HUES64 (cell line): ENCODE measurements around the gene CCNB1IP1. TPM values are rescaled to one million over a fixed set of nuclear protein-coding genes. Genes with fewer than 3 reads are reported as not detected.
"Not testable (repeated sequence)": the region's sequence is repeated elsewhere in the genome, so short reads cannot be mapped to it uniquely, and the experiment has no call there.

Experiments
- H3K27ac ChIP-seq: 2 replicates; pipeline ENCODE4 v1.7.0; 2013; ENCODE audit warnings: low read depth, low read length, inconsistent platforms
- H3K27me3 ChIP-seq: 2 replicates; pipeline ENCODE4 v1.6.1; 2013; ENCODE audit warnings: mild to moderate bottlenecking, low read length; ENCODE audit not compliant: insufficient read depth
- H3K36me3 ChIP-seq: 2 replicates; pipeline ENCODE4 v1.6.1; 2013; ENCODE audit warnings: mild to moderate bottlenecking, low read length; ENCODE audit not compliant: insufficient read depth
- H3K4me1 ChIP-seq: 2 replicates; pipeline ENCODE4 v1.6.1; 2013; ENCODE audit warnings: mild to moderate bottlenecking, low read length, moderate library complexity; ENCODE audit not compliant: insufficient read depth
- H3K4me3 ChIP-seq: 2 replicates; pipeline ENCODE4 v1.5.1; 2013; ENCODE audit warnings: mild to moderate bottlenecking, low read length, moderate library complexity
- H3K9ac ChIP-seq: 2 replicates; pipeline ENCODE4 v1.6.1; 2013; ENCODE audit warnings: mild to moderate bottlenecking, low read depth, low read length
- H3K9me3 ChIP-seq: 2 replicates; pipeline ENCODE4 v1.6.1; 2013; ENCODE audit warnings: low read depth, low read length; ENCODE audit not compliant: insufficient read depth
- WGBS: fragments of 150-250, 120-280 bp; methylation state at CpG from one replicate; pipeline ENCODE4 v1.1.7; 2013; ENCODE audit warnings: missing lambda C conversion rate; 5-methylcytosine and 5-hydroxymethylcytosine counted together
- polyA plus RNA-seq, 2 experiments: library from polyadenylated mRNA; stranded (reverse); fragments of 50-300 nt; gene quantifications; one replicate each; pipeline ENCODE4 v1.2.3, GENCODE V29; 2013

Gene CCNB1IP1, protein sequence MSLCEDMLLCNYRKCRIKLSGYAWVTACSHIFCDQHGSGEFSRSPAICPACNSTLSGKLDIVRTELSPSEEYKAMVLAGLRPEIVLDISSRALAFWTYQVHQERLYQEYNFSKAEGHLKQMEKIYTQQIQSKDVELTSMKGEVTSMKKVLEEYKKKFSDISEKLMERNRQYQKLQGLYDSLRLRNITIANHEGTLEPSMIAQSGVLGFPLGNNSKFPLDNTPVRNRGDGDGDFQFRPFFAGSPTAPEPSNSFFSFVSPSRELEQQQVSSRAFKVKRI
- 136 TPM for polyA plus RNA-seq (2013, experiment 1 of 2)
- 168 TPM for polyA plus RNA-seq (2013, experiment 2 of 2)

DNA sequence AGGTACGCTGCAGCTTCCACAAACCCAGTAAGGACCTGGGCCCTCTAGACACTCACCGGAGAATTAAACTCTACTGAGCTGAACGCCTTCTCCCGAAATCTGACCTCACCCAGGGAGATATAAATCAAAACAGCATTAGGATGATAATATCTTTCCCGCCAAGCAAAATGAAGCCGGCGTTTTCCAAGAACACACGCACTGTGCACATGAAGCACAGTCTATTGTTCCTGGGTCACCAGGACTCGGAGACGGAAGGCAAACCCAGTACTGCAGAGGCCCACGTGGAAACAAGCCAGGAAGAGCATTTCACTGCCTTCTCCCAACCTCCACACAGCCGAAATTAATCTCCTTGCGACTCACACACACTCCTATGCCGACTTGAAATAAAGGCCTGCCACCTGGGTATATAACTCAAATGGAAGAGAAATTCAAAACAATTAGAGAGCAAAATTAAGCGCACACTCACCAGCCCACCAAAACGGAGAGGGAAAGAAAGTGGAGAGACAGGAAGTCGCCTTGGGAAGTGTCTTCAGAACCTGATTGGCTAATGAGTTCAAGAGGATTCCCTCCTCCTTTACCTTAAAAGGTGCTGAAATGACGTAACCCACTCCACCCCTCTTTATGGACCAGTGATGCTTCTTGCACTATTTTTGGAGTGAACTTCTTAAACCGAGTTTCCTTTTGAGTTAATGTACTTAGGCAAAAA lies at the start of gene CCNB1IP1:
CCNB1IP1 (minus strand) TSS at position 492 of the 706 bp plus-strand sequence. CDS start 16,756 bp downstream, outside the sequence.
- peaks cover 27% of the 10 kb centered on the region for H3K4me1 ChIP-seq
- peak within 1 kb of the TSS; percentile 80 for H3K4me3 ChIP-seq
- H3K27me3 ChIP-seq, result no peaks in the 10 kb centered on the region
- H3K9me3 ChIP-seq, result no peaks in the 10 kb centered on the region
- WGBS, result under 1% methylated on average over 16 of the region's 19 CpGs
- H3K9ac ChIP-seq, result peak within 1 kb of the TSS; percentile 95
- H3K36me3 ChIP-seq, result peaks cover 29% of the 10 kb centered on the region
- H3K27ac ChIP-seq, result peak within 1 kb of the TSS; percentile 80

DNA sequence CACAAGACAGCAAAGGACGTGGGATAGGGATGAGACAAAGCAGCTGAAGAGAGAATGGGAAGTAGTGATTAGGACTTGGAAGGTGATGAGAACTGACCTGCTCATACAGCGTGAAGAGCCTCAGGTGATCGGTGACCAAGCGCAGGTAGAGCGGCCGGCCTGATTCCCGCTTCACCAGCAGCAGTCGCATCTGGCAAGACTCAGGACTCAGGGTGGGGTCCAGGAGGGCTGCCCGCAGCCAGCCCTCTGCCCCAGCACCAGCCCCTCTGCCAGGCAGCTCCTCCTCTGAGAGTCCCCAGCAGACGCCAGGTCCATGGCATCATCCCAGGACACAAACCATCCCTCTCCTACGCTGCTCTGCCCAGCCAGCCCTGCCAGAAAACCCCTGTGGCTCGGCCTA lies 49.4 kb upstream of the CCNB1IP1 start:
- no peak overlapping the region for H3K27ac ChIP-seq
- no peaks in the 10 kb centered on the region for H3K27me3 ChIP-seq
- H3K4me3 ChIP-seq, result no peak overlapping the region
- H3K9me3 ChIP-seq, result no peaks in the 10 kb centered on the region
- 94% methylated on average over 12 of the region's 12 CpGs for WGBS
- H3K36me3 ChIP-seq, result peaks cover 83% of the 10 kb centered on the region
- no peaks in the 10 kb centered on the region; the same call in 1 of the 2 replicates for H3K4me1 ChIP-seq
- no peak overlapping the region for H3K9ac ChIP-seq

DNA sequence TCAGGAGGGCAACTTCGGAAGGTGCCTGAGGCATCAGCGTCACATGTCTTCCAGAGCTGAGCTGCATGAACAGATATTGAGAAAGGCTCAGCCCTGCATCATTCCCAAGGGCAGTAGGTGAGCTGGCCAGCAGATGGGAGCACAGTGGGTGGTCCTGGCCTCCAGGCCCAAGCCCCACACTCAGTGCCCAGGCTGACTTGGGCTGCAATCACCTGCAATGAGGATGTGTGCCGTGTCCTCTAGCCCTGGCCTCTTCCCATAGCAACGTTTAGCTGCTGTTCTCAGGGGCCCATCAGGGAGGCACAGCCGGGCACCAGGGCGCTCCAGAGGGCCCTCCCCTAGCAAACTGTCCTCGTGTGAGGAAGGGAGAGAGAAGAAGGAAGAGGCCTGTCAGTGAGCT lies 48.3 kb upstream of the CCNB1IP1 start:
- peaks cover 92% of the 10 kb centered on the region for H3K36me3 ChIP-seq
- no peak overlapping the region for H3K9ac ChIP-seq
- no peaks in the 10 kb centered on the region for H3K27me3 ChIP-seq
- no peaks in the 10 kb centered on the region for H3K4me1 ChIP-seq
- H3K27ac ChIP-seq, result no peak overlapping the region
- 94% methylated on average over 7 of the region's 7 CpGs for WGBS
- H3K9me3 ChIP-seq, result no peaks in the 10 kb centered on the region
- H3K4me3 ChIP-seq, result no peak overlapping the region

DNA sequence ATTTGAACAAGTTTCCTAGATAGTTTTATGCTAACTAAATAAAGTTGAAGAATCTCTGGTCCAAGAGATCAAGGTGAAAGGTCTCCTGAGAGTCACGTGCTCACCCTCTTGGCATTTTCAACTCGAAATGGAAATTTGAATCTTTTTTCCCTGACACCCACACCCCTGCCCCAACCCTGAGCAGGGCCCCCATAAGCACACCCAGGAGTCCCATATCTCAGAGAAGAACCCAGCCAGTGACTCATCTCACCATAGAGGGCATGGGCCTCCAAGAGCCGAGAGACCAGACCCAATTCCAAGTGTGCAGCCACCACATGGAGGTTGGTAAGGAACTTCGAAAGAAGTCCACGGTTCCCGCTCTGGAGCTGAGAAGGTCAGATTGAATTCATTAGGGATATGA lies 47.6 kb upstream of the CCNB1IP1 start:
- Histone ChIP-seq H3K9me3 (no peaks in the 10 kb centered on the region), H3K4me1 (no peaks in the 10 kb centered on the region), H3K27ac (no peak overlapping the region), H3K27me3 (no peaks in the 10 kb centered on the region), H3K9ac (no peak overlapping the region), H3K4me3 (no peak overlapping the region), H3K36me3 (peaks cover 92% of the 10 kb centered on the region)
- WGBS, result 95% methylated on average over 6 of the region's 6 CpGs

DNA sequence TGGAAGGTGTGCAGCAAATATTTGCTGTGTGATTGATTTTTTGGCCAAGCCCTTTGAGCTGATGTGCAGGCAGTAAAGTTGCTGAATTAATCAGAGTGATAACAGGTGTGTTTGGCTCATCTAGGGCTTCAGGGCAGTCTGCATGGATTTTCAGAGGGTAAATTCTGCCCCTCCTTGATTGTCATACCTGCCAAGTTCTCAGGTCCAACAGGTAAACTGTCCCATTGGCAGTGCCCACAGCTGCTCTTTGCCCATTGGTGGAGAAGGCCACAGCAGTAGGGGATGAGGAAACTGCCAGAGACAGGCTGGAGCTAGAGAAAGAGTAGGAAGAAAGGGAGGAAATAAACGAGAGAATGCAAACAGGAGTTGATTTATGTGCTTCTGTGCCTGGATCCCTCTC lies 46.7 kb upstream of the CCNB1IP1 start:
- Histone ChIP-seq H3K9ac (no peak overlapping the region), H3K4me3 (no peak overlapping the region), H3K27ac (no peak overlapping the region), H3K9me3 (no peaks in the 10 kb centered on the region), H3K36me3 (peaks cover 90% of the 10 kb centered on the region), H3K4me1 (no peaks in the 10 kb centered on the region), H3K27me3 (no peaks in the 10 kb centered on the region)
- WGBS, result 93% methylated on average over 1 of the region's 1 CpG

DNA sequence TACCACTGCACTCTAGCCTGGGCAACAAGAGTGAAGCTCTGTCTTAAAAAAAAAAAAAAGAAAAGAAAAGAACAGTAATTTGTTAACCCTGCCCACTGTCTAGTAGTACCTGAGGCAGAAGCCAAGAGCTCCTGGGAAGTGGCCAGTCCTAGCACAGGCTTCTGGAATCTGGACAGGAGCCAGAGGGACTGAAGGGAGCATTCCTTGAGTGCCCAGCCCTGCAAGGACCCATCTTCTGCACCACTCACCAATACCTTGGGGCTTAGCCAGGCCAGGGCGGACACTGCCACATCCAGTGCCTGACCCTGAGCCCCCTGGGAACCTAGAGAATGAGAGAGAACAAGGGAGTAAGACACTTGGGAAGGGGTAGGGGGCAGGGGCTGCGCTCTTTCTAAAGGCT lies 44.1 kb upstream of the CCNB1IP1 start:
- H3K27me3 ChIP-seq, result no peaks in the 10 kb centered on the region
- H3K4me3 ChIP-seq, result no peak overlapping the region
- H3K27ac ChIP-seq, result no peak overlapping the region
- 97% methylated on average over 2 of the region's 2 CpGs for WGBS
- no peak overlapping the region for H3K9ac ChIP-seq
- H3K36me3 ChIP-seq, result peaks cover 88% of the 10 kb centered on the region
- H3K4me1 ChIP-seq, result no peaks in the 10 kb centered on the region
- no peaks in the 10 kb centered on the region for H3K9me3 ChIP-seq

DNA sequence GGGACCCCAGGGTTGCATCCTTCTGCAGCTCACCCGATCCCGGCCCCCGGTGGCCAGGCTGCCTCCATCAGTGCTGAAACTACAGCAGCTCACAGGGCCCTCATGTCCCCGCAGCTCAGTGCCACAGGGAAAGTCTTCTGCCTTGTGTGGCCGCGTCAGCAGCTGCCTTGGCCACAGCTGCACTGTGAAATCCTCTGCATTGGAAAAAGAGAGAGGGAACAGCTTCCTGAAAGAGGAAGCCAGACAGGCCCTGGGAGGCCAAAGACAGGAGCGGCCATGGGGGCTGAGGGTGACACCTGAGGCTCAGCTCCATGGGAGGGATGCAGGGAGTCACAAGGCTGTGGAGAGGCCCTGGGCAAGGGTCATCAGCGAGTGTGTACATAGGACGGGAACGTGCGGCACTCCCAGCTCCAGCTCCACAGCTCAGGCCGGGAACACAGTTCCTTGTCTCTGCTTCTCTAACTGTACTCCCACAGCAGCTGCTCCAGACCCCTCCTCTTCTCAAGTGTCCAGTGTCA lies 43.1 kb upstream of the CCNB1IP1 start:
- 96% methylated on average over 12 of the region's 12 CpGs for WGBS
- Histone ChIP-seq H3K4me3 (no peak overlapping the region), H3K27me3 (no peaks in the 10 kb centered on the region), H3K36me3 (peaks cover 89% of the 10 kb centered on the region), H3K9ac (no peak overlapping the region), H3K27ac (no peak overlapping the region), H3K9me3 (no peaks in the 10 kb centered on the region), H3K4me1 (no peaks in the 10 kb centered on the region)

DNA sequence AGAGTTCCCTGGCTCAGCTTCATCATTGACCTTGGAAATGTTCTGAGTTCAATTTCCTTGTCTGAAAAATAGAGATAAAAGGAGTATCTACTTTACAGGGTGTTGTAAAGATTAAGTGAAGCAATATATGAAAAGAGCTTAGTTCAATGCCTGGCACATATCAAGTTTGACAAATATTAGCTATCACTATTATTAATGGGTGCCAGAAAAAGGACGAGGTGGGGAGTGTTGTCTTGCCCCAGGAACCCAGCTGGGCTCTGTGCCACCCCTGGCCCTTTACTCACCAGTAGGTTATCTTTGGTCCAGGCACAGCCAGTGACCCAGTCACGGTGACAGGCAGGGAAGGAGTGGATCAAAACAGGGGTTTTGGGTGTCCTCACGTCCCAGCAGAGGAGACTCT lies 42.4 kb upstream of the CCNB1IP1 start:
- H3K27me3 ChIP-seq, result no peaks in the 10 kb centered on the region
- H3K9me3 ChIP-seq, result no peaks in the 10 kb centered on the region
- H3K36me3 ChIP-seq, result peaks cover 89% of the 10 kb centered on the region
- no peak overlapping the region for H3K4me3 ChIP-seq
- no peak overlapping the region for H3K9ac ChIP-seq
- no peaks in the 10 kb centered on the region for H3K4me1 ChIP-seq
- H3K27ac ChIP-seq, result no peak overlapping the region
- 91% methylated on average over 3 of the region's 3 CpGs for WGBS

DNA sequence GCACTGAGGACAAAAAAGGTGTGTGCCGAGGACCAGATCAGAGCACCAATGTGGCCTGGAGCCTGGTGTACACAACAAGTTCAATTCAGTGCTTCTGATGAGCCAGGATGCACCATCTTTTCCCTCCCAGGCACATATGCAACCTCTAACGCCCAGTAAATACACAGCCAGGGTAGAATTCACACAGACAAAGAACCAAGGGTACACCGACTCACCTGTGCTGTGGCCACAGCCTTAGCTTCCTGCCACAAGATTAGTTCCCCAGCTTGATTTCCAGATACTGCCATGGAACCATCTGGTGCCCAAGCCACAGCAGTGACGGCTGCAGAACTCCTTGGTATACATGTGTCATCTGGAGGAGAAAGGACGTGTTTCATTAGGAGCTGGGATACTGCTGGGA lies 39.7 kb upstream of the CCNB1IP1 start:
- Histone ChIP-seq H3K9me3 (no peaks in the 10 kb centered on the region), H3K27me3 (no peaks in the 10 kb centered on the region), H3K9ac (no peak overlapping the region), H3K4me3 (no peak overlapping the region), H3K4me1 (no peaks in the 10 kb centered on the region), H3K36me3 (peaks cover 85% of the 10 kb centered on the region), H3K27ac (no peak overlapping the region)
- 93% methylated on average over 5 of the region's 5 CpGs for WGBS

DNA sequence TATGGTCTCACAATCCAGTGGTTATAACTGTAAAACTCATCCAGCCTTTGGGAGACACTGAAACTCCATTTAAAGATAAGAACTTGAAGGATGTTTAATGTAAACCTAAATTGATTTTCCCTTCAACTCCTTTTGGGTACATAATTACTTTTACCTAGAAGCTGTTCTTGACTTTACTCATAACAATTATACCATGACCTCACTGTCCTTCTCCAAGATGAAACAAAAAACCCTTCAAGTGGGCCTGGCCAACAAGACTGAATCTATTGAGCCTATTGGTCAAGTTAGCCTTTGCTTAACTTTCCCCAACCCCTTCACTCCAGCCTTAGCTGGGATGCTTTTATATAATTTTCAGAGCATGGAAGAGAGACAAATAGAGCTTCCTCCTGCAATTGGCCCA lies 32.8 kb upstream of the CCNB1IP1 start:
- H3K36me3 ChIP-seq, result peaks cover 42% of the 10 kb centered on the region
- no peak overlapping the region for H3K4me3 ChIP-seq
- no peaks in the 10 kb centered on the region for H3K4me1 ChIP-seq
- H3K9me3 ChIP-seq, result no peaks in the 10 kb centered on the region
- H3K9ac ChIP-seq, result no peak overlapping the region
- H3K27me3 ChIP-seq, result no peaks in the 10 kb centered on the region
- no peak overlapping the region for H3K27ac ChIP-seq

DNA sequence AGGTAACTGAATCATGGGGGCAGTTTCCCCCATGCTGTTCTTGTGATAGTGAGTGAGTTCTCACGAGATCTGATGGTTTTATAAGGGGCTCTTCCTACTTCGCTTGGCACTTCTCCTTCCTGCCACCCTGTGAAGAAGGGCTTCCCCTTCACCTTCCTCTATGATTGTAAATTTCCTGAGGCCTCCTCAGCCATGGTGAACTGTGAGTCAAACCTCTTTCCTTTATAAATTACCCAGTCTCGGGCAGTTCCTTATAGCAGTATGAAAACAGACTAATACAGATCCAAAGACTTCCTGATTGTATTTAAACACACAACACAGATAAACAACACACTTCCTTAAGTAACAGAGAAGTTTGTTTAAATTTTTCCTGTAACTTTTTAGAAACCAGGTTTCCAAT lies 25.4 kb upstream of the CCNB1IP1 start:
- not testable (repeated sequence) for H3K27ac ChIP-seq, H3K9me3 ChIP-seq, H3K27me3 ChIP-seq, H3K9ac ChIP-seq, H3K4me3 ChIP-seq, H3K4me1 ChIP-seq
- WGBS, result 98% methylated on average over 2 of the region's 3 CpGs
- peaks cover 67% of the 10 kb centered on the region for H3K36me3 ChIP-seq
